WI38 (cell line): Measurements from ENCODE around the gene GNLY.

ENCODE experiments used
- H3K4me3 ChIP-seq: 2 replicates; pipeline ENCODE4 v1.5.1; 2011; ENCODE audit warnings: low read depth, mild to moderate bottlenecking, control low read depth, low read length
- TF ChIP-seq, protein P1 (sequence below): IDR thresholded peaks from 2 replicates; pipeline ENCODE4 v1.5.1; 2012; ENCODE audit warnings: low read depth, mild to moderate bottlenecking, control low read depth, low read length

GNLY gene

DNA sequence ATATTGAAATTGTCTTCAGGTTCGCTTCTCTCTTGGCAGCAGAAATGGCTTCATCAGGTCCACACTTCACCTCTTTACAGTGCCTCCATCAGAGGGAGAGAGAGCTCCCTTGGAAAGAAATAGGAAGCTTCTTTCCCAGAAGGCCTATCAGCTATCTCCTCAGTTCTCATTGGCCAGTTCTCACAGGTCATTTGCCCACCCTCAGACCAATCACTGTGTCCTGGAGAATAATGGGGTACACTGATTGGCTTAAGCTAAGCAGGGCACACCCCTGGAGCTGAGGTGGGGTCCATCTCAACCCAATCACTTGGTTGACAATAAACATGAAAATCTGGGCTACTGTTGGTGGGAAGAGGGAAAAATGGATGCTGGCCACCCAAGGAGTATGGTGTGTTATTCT, 5.2 kb downstream of the GNLY start:
- TF ChIP-seq, protein P1, sequence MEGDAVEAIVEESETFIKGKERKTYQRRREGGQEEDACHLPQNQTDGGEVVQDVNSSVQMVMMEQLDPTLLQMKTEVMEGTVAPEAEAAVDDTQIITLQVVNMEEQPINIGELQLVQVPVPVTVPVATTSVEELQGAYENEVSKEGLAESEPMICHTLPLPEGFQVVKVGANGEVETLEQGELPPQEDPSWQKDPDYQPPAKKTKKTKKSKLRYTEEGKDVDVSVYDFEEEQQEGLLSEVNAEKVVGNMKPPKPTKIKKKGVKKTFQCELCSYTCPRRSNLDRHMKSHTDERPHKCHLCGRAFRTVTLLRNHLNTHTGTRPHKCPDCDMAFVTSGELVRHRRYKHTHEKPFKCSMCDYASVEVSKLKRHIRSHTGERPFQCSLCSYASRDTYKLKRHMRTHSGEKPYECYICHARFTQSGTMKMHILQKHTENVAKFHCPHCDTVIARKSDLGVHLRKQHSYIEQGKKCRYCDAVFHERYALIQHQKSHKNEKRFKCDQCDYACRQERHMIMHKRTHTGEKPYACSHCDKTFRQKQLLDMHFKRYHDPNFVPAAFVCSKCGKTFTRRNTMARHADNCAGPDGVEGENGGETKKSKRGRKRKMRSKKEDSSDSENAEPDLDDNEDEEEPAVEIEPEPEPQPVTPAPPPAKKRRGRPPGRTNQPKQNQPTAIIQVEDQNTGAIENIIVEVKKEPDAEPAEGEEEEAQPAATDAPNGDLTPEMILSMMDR, result no peak
- H3K4me3 ChIP-seq, result no peak overlapping the region

DNA sequence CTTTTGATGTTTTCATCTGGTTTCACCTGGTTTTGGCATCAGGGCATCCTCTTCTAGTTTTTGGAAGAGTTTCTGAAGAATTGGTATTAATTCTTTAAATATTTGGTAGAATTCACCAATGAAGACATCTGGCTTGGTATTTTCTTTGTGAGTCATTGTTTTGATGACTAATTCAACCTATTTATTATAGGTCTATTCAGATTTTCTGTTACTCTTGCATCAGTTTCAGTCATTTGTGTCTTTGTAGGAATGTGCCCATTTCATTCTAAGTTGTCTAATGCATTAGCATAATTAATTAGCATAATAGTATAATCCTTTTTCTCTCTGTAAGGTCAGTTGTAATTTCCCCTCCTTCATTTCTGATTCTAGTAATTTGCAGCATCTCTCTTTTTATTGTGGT, 8.0 kb downstream of the GNLY start:
- TF ChIP-seq, protein P1, result no peak
- no peak overlapping the region for H3K4me3 ChIP-seq

DNA sequence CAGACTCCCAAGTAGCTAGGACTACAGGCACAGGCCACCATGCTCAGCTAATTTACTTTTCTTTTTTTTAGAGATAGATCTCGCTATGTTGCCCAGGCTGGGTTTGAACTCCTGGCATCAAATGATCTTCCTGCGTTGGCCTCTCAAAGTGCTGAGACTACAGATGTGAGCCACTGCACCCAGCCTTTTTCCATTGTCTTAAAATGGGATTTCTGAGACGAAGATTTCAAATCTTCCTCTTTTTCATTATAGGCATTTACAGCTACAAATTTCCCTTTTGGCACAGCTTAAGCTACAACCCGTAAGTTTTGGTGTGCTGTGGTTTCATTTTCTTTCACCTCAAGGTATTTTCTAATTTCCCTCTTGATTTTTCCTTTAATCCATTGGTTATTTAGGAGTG, 8.6 kb downstream of the GNLY start:
- TF ChIP-seq, protein P1, result no peak
- no peak overlapping the region for H3K4me3 ChIP-seq

DNA sequence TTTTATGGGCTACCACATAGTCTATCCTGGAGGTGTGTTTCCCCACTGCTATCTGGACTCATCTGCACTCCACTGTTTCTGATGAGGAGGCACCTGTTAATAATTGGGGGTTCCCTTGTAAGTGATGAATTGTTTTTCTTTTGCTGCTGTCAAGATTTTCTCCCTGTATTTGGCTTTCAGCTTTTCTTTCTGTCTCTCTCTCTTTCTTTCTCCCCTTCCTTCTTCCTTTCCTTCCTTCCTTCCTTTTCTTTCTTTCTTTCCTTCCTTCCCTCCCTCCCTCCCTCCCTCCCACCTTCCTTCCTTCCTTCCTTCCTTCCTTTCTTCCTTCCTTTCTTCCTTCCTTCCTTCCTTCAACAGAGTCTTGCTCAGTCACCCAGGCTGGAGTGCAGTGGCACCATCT, 9.2 kb downstream of the GNLY start:
- no peak overlapping the region for H3K4me3 ChIP-seq
- TF ChIP-seq, protein P1, result no peak

DNA sequence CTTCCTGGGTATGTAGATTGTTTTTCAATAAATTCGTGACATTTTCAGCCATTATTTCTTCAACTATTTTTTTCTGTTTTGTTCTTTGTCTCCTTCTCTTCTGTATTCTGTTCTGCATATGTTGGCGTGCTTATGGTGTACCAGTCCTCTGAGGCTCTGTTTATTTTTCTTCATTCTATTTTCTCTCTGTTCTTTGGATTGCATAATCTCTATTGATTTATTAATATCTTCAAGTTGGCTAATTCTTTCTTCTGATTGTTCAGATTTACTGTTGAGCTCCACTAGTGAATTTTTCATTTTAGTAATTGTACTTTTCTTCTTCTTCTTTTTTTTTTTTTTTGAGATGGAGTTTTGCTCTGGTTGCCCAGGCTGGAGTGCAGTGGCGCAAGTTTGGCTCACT, 9.9 kb downstream of the GNLY start:
- no peak overlapping the region for H3K4me3 ChIP-seq
- TF ChIP-seq, protein P1, result no peak

DNA sequence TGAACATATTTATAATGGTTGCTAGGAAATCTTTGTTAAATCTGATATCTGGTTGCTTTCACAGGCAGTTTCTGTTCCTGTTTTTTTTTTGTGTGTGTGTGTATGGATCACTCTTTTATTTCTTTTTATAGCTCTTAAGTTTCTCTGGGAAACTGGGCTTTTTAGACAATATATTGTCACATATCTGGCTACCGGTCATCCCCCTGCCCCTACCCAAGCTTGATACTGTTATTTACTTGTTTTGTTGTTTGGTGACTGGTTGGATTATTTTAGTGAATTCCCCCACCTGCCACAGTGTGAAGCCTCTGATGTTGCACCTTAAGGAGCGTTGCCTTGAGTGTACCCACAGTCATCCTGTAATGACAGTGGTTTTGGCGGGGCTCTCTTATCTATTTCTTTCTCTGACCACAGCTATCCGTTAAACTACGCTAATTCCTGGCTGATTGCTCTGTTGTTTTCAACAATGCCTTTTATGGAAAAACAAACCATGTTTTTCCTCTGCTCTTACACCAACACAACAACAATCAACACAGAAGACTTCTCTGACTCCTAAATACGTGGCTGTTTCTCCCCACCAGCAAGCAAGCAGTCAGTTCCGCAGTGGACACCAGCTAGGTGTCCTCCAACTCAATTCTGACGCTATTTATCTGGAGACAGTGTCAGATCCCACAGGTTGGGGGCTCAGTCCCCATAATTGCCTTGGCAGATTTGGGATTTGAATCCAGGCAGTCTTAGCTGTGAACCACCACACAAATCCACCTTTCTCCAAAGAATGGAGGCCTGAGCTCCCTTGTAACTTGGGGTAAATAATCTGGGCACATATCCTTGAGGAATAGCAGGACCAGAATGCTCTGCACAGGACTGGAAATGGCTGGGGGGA, 10.9 kb downstream of the GNLY start:
- TF ChIP-seq, protein P1, result no peak
- H3K4me3 ChIP-seq, result no peak overlapping the region

DNA sequence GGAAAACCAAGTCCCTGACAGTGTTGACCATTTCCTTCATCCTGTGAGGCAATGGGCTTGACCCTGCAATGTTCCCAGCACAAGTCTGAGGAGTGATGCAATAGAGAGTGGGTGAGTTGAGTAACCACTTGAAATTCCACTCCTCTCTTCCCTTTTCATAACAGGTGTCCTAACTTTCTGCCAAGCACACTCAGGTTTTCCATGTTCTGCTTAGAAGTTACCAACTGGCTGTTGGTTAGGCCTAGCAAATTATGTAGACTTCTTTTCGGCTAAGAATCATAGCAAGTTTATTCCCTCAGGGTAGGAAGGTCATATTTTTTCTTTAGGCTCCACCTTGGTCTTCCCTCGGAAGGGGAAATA, 11.5 kb downstream of the GNLY start:
- TF ChIP-seq, protein P1, result no peak
- no peak overlapping the region for H3K4me3 ChIP-seq
